Transverse colon (tissue), 4 donors: ENCODE measurements around the gene SLC24A4.

Experiments used
- EP300 ChIP-seq: sonication (generic); formaldehyde crosslinking; IDR thresholded peaks from one replicate; pipeline ENCODE4 v1.6.1; 2017; ENCODE audit warnings: antibody characterized with exemption, low read depth
- POLR2A ChIP-seq: fragments of 450-650 bp; IDR thresholded peaks from one replicate; pipeline ENCODE4 v1.6.1; 2016; ENCODE audit warnings: antibody characterized with exemption, mild to moderate bottlenecking, moderate library complexity
- POLR2AphosphoS5 ChIP-seq, 3 donors: sonication (generic); formaldehyde crosslinking; IDR thresholded peaks; one replicate each; pipeline ENCODE4 v1.6.1; 2016; ENCODE audit warnings: antibody characterized with exemption in 3 of 3
- TF ChIP-seq, protein P1 (sequence below), 5 experiments: fragments of 200-600 bp in 3 of 5; fragments of 450-650 bp in 2 of 5; sonication (generic) in 3 of 5; IDR thresholded peaks; 1 replicate in 2 of 5; 2 replicates in 3 of 5; pipeline ENCODE4 v1.5.1; 2016 to 2017; ENCODE audit warnings: antibody characterized with exemption in 5 of 5, inconsistent platforms in 3 of 5, mild to moderate bottlenecking in 2 of 5, moderate library complexity in 1 of 5

DNA sequence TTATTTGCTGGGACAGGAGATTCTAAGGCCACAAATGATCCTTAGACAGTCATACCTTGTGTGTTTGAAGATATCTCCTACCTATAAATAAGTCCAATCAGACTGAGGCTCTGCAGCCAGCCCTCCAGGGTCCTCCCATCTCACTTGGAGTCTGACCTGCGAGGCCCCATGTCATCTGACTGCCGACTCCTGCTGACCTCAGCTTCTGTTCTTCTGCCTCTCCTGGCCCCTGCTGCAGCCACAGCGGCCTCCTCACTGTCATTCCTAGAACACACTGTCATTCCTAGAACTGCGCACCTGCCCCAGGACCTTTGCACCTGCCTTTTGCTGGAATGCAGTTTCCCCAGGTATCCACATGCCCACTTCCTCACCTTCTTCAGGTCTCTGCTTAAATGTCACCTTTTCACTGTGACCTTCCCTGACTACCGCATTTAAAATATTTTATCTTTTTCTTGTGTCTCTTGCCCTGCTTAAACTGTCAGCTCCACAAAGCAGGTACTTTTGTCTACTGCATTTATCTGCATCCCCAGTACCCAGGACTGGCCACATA, 134.1 kb downstream of the SLC24A4 start:
- TF ChIP-seq, protein P1, sequence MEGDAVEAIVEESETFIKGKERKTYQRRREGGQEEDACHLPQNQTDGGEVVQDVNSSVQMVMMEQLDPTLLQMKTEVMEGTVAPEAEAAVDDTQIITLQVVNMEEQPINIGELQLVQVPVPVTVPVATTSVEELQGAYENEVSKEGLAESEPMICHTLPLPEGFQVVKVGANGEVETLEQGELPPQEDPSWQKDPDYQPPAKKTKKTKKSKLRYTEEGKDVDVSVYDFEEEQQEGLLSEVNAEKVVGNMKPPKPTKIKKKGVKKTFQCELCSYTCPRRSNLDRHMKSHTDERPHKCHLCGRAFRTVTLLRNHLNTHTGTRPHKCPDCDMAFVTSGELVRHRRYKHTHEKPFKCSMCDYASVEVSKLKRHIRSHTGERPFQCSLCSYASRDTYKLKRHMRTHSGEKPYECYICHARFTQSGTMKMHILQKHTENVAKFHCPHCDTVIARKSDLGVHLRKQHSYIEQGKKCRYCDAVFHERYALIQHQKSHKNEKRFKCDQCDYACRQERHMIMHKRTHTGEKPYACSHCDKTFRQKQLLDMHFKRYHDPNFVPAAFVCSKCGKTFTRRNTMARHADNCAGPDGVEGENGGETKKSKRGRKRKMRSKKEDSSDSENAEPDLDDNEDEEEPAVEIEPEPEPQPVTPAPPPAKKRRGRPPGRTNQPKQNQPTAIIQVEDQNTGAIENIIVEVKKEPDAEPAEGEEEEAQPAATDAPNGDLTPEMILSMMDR (IDR thresholded peaks at IDR 0.05) = no peak
- TF ChIP-seq POLR2A (no peak), POLR2AphosphoS5 (IDR thresholded peaks at IDR 0.05) (no peak), EP300 (no peak)
